Endometrial microvascular endothelial cells (primary cell): ENCODE measurements around the gene GCLC. TPM values are rescaled to one million over a fixed set of nuclear protein-coding genes. Genes with fewer than 3 reads are reported as not detected.
"Not testable (repeated sequence)": the region's sequence is repeated elsewhere in the genome, so short reads cannot be mapped to it uniquely, and the experiment has no call there.

Experiments used
- in situ Hi-C: cut with HindIII; loops from 2 replicates; pipeline ENCODE4 v1.10.0; 2017; ENCODE audit warnings: low sequenced_read_pairs, low pct_unique_long_range_greater_than_20kb; ENCODE audit errors: inconsistent ontology term
- total RNA-seq: library from RNA; depleted of rRNA; stranded (reverse); fragments of >200 nt; gene quantifications from one replicate; pipeline ENCODE4 v1.2.3, GENCODE V29; 2015; ENCODE audit errors: inconsistent ontology term

GCLC gene
- 25.9 TPM for total RNA-seq

DNA sequence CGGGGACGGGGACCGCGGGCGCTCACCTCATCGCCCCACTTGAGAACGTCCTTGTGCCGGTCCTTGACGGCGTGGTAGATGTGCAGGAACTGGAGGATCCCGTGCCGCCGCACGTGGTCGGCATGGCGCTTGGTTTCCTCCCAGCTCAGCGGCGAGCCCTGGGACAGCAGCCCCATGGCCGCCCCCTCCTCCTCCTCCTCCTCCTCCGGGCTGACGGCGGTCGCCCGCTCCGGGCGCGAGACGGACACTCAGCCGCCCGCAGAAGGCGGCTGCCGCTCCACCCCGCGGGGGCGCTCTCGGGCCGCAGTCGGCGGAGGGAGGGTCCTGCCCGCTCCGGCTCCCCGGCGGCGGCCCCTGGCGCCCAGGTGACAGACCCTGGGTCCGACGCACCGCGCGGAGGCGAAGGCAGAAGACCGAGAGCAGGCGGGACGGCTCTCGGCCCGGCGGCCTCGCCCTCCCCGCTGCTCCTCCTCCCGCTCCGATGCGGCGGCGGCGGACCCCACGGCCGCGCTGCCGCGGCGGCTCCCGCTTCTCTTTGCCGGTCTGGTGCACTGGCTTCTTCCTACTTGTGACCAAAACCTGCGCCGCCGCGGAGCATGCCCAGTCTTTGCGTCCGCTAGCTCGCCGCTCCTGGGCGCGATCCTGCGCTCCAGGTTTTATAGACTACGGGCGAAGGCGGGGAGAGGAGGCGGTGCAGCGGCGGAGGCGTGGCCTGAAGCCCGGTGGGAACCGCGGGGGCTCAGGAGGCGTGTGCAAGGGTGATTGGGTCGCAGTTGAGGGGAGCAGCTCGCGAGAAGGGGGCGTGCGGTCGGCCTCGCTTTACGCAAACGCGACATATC is at the start of gene GCLC:
TSS of gene GCLC (minus strand) at position 632 of the 839 bp plus-strand sequence. CDS start at position 176, 456 bp downstream.
- in situ Hi-C loops = no loop called here

DNA sequence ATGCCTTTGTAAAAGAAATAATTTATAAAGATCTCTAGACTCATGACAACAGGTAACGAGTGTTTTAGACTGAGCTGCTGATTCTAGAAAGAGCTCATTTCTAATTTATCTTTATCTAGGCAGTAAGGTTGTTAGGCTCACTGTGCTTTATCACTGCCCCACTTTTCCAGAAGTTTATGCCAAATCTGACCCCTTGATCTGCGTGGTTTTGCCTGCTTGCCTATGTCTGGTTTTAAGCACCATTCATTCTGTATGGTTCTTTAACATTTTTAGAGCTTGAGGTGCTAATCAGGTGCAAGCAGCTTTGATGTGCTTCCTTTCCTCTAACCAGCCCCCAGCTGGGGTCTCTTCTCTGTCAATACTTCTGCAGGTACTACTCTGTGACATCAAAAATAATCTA is 49.7 kb upstream of the GCLC start:
- in situ Hi-C loops = no loop called here

DNA sequence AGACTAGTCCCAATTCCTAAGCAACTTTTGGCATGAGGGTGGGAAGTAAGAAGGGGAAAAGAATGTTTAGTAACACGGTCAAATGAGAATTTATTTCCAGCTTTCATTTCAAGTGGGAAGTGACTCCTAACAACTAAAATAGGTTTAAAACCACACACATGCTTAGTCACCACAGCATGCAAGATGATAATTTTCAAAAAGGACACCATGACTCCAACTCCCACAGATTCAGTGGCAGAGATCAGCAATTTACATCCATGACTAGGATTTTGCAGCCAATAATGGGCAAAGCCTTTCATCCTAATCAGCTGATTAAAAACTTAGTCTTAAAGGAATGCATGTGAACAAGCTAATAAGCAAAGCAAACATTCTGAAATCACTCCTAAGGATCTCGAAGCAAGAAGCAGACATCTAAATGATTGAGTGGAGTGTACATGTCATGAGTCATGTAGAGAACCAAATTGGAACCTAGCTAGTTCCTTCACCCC is 48.1 kb upstream of the GCLC start:
- in situ Hi-C loops = no loop called here

DNA sequence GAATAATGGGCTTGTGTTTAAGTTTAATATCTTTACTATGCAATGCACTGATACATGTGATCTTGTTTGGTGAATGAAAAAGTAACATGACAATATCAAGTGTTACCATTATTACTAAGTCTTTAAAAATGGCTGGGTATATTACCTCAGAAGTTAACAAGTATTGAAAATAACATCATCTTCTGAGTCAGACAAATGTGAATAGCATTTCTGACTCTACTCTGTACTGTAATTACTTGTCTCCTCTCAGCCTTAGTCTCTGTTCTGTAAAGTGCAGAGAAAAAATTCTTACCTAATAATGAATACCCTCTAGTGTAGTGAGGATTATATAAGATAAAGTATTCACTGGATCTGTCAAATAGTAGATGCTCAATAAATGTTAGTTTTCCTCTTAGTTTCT is 47.0 kb upstream of the GCLC start:
- in situ Hi-C loops = no loop called here

DNA sequence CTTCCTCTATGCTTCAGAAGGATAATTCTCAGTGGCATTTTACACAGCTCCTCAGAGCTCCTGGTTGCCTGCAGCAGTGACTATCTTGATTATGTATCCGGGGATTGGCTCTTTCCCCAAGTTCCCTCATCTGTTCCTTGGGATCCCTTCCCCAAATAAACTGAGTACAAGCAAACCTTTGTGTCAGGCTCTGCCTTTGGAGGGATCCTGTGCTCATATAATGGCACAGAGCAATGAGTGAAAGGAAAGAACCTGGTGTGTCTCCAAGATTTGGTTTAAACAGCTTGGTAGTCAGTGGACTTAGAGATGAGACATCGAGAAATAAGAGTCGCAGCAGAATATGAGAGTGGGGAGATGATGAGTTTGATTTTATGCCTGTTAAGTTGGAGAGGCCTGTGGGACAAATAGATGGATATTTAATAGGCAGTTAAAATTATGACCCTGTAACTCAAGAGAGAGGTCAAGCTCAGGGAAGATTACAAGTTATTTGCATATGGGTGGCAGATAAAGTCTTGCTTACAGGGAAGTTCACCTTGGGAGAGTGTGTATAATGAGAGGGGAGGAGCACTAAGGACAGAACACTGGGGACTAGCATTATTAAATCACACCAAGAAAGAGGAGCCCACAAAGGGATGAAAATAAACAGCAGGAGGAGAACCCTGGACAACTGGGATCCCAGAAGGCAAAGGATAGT is 44.1 kb upstream of the GCLC start:
- in situ Hi-C loops = no loop called here

DNA sequence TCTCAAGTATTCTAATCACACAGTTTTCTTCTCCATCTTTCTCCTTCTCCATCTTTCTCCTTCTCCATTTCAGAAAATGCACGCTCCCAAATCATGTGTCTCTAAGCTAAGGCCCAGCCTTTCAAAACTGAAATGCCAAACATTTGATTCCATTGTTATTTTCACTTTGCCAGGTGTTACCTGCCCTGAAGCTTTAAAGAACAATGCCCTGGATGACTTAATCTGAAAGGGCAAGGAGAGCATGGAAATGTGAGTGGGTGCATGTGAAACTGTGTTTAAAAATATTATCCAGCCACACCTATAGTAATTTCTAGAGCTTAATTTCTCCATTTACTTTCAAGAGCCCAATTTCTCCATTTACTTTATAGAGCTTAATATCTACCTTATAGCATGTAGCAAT is 42.4 kb upstream of the GCLC start:
- in situ Hi-C loops = no loop called here

DNA sequence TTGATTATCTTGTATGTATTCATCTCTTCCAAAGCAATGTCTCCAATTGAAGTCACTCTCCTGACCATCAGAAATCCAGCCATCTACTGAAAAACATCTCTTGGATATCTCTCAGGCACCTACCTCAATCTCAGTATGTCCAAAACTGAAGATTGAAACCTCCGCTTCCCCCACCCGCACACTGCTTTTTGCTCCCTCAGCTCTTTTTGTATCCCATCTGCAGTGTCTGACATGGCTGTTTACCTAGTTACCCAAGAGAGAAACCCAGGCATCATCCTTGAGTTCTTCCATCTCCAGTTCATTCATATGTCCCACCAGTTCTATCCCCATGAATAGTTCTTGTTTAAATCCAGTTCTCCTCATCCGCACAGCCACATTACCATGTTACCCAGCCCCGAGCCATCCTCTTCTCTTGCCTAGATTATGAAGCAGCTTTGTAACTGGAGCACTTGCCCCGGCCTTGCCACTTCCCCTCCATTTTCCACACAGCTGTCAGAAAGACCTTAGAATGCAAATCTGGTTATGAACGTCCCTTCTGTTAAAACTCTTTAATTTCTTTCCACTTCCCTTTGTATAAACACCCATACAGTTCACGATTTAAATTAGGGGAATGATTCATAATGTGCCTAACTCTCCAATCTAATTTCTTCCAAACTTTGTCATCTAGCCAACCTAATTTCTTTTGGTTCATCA is 40.5 kb upstream of the GCLC start:
- in situ Hi-C loops = no loop called here

GRCh38 chr6:53584726-53585125 is 39.8 kb upstream of the GCLC start:
- in situ Hi-C loops = no loop called here

- in situ Hi-C loops = no loop called here
Observed at GRCh38 chr6:53583451-53583850, 38.5 kb upstream of the GCLC start.

DNA sequence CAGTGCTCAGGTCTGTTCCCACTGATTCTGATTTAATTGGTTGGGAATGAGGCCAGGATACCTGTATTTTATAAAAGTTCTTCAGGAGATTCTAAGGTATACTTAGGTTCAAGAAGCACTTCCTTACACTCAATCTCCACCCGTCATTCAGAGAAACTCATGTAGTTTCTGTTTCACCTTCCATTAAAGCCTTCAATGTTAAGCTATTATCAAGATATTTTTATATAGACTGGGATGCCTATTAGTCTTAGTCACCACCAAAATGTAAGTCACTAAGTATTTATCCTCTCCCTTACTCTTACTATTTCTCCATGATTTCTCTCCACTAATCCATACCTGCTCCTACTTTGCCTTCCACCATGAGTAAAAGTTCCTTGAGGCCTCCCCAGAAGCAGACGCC is 38.1 kb upstream of the GCLC start:
- in situ Hi-C loops = no loop called here

DNA sequence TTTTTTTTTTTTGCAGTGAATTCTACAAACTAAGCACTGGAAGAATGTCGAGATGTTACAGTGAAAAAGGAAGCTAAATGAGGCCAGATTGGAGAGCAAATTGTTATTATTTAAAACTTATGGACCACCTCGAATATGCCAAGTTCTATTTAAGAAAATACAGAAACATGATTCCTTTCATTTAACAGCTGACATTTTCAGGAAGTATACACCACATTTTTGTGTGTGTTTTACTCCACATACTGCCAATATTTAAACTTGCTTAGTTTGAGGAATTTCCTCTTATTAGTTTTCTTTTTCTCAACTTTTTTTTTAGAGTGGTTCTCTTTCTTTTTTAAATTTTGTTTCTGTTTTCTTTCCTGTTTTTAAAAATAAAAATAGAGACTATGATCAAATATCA is 37.0 kb upstream of the GCLC start:
- in situ Hi-C loops = no loop called here

DNA sequence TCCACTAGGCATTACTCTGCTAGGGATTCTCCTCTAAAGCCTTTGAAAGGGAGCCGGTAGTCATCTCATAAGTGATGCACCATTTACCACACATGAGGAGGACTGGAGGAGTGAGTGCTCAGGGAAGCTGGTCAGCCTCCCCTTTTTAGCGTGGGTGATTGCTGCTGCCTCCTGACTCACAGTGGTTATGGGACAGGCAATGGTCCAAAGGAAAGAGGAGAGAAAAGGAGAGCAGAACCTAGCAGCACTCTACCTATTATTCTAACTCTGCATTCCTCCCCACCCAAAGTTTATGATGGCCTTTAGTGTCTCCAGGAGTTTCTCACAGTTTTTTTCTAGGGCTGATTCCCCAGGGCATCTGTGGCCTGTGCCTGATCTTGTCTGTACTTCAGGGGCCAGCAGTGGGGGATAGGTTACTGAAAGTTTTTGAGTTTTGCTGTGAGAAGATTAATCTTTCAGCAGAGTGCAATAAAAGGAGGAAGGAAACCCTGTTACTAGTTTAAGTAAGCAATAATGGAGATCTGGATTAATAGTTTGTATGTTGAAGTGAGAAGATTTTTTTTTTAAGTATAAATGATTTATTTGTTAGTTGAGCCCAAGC is 36.4 kb upstream of the GCLC start:
- in situ Hi-C loops = no loop called here

DNA sequence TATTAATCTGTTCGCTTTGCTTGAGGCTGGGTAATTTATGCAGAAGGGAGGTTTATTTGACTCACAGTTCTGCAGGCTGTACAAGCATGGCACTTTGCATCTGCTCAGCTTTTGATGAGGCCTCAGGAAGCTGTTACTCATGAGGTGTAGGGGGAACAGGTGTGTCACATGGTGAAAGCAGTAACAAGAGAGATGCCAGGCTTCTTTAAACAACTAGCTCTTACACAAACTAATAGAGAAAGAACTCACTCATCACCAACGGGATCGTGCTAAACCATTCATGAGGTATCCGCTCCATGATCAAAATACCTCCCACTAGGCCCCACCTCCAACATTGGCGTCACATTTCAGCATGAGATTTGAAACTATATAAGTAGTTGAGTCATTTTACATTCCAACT is 34.4 kb upstream of the GCLC start:
- in situ Hi-C loops = no loop called here

GRCh38 chr6:53578371-53578770 is 33.5 kb upstream of the GCLC start:
- in situ Hi-C loops = no loop called here

- in situ Hi-C loops = no loop called here
Observed at GRCh38 chr6:53573299-53573698, 28.4 kb upstream of the GCLC start.

- in situ Hi-C loops = not testable (repeated sequence)
Observed at GRCh38 chr6:53572379-53572778, 27.5 kb upstream of the GCLC start.

- in situ Hi-C loops = no loop called here
Observed at GRCh38 chr6:53568776-53569616, 24.1 kb upstream of the GCLC start.

- in situ Hi-C loops = no loop called here
Observed at GRCh38 chr6:53567701-53568100, 22.8 kb upstream of the GCLC start.
